Measurements from ENCODE around the gene TNP1.

Gene TNP1

GRCh38 chr2:216900406-216900805 is 40.5 kb upstream of the TNP1 start:
- TF ChIP-seq ZFX (IDR thresholded peaks at IDR 0.05) (no peak), CTCF (conservative IDR thresholded peaks at IDR 0.05) (no peak)
- no peak overlapping the region for H3K27ac ChIP-seq

GRCh38 chr2:216897561-216898203 is 37.8 kb upstream of the TNP1 start:
- no peak overlapping the region for H3K27ac ChIP-seq
- TF ChIP-seq ZFX (IDR thresholded peaks at IDR 0.05) (no peak), CTCF (conservative IDR thresholded peaks at IDR 0.05) (no peak)

GRCh38 chr2:216890138-216890537 is 30.3 kb upstream of the TNP1 start:
- H3K27ac ChIP-seq, result no peak overlapping the region
- no peak for TF ChIP-seq ZFX (IDR thresholded peaks at IDR 0.05)
- no peak for TF ChIP-seq CTCF (conservative IDR thresholded peaks at IDR 0.05)

- TF ChIP-seq ZFX (IDR thresholded peaks at IDR 0.05), result no peak
- no peak for TF ChIP-seq CTCF (conservative IDR thresholded peaks at IDR 0.05)
- no peak overlapping the region for H3K27ac ChIP-seq
Observed at GRCh38 chr2:216888887-216889622, 29.2 kb upstream of the TNP1 start.

GRCh38 chr2:216888081-216888480 is 28.2 kb upstream of the TNP1 start:
- TF ChIP-seq CTCF (conservative IDR thresholded peaks at IDR 0.05) (no peak), ZFX (IDR thresholded peaks at IDR 0.05) (no peak)
- no peak overlapping the region for H3K27ac ChIP-seq

- no peak overlapping the region for H3K27ac ChIP-seq
- TF ChIP-seq ZFX (IDR thresholded peaks at IDR 0.05), result no peak
- no peak for TF ChIP-seq CTCF (conservative IDR thresholded peaks at IDR 0.05)
Observed at GRCh38 chr2:216887138-216887537, 27.3 kb upstream of the TNP1 start.

- no peak overlapping the region for H3K27ac ChIP-seq
- TF ChIP-seq ZFX (IDR thresholded peaks at IDR 0.05) (no peak), CTCF (conservative IDR thresholded peaks at IDR 0.05) (no peak)
Observed at GRCh38 chr2:216885117-216885553, 25.3 kb upstream of the TNP1 start.
